H9 (cell line): ENCODE data around the gene CCDC159. TPM values are rescaled to one million over a fixed set of nuclear protein-coding genes. Genes with fewer than 3 reads are reported as not detected.

ENCODE experiments used
- DNase-seq: peaks from one replicate; pipeline ENCODE4 v3.0.0-alpha.2; 2017
- H2AFZ ChIP-seq: one replicate; pipeline ENCODE4 v1.6.1; 2013; ENCODE audit warnings: mild to moderate bottlenecking, low read length, control low read depth, moderate library complexity
- H2AK5ac ChIP-seq: 2 replicates; pipeline ENCODE4 v1.6.1; 2013; ENCODE audit warnings: low read length, control low read depth, mixed read lengths; ENCODE audit not compliant: insufficient read length
- H2BK120ac ChIP-seq: one replicate; pipeline ENCODE4 v1.6.1; 2013; ENCODE audit warnings: low read depth, mild to moderate bottlenecking, low read length, control low read depth, inconsistent platforms; ENCODE audit not compliant: poor library complexity, severe bottlenecking
- H2BK12ac ChIP-seq: 2 replicates; pipeline ENCODE4 v1.6.1; 2013; ENCODE audit warnings: low read length, control low read depth, mixed read lengths, low read depth; ENCODE audit not compliant: insufficient read length
- H2BK15ac ChIP-seq: 2 replicates; pipeline ENCODE4 v1.6.1; 2013; ENCODE audit warnings: low read depth, low read length, control low read depth
- H2BK20ac ChIP-seq: one replicate; pipeline ENCODE4 v1.6.1; 2013; ENCODE audit warnings: low read depth, mild to moderate bottlenecking, low read length, control low read depth, inconsistent platforms; ENCODE audit not compliant: poor library complexity, severe bottlenecking
- H2BK5ac ChIP-seq: 2 replicates; pipeline ENCODE4 v1.6.1; 2013; ENCODE audit warnings: low read length, control low read depth, mixed read lengths; ENCODE audit not compliant: insufficient read length
- H3K14ac ChIP-seq: 2 replicates; pipeline ENCODE4 v1.6.1; 2013; ENCODE audit warnings: low read length, control low read depth; ENCODE audit not compliant: insufficient read depth
- H3K18ac ChIP-seq: 2 replicates; pipeline ENCODE4 v1.6.1; 2013; ENCODE audit warnings: low read depth, mild to moderate bottlenecking, mixed read lengths, low read length, control low read depth; ENCODE audit not compliant: insufficient read length
- H3K23ac ChIP-seq: 2 replicates; pipeline ENCODE4 v1.6.1; 2013; ENCODE audit warnings: low read length, control low read depth, mixed read lengths, low read depth; ENCODE audit not compliant: insufficient read length
- H3K23me2 ChIP-seq: 2 replicates; pipeline ENCODE4 v1.6.1; 2013; ENCODE audit warnings: low read depth, mild to moderate bottlenecking, mixed read lengths, low read length, control low read depth; ENCODE audit not compliant: insufficient read length, poor library complexity, severe bottlenecking
- H3K27ac ChIP-seq: 2 replicates; pipeline ENCODE4 v1.5.1; 2013; ENCODE audit warnings: low read length, control low read depth, mixed read lengths, low read depth; ENCODE audit not compliant: insufficient read length
- H3K27me3 ChIP-seq: 2 replicates; pipeline ENCODE4 v1.6.1; 2013; ENCODE audit warnings: low read length, control low read depth, inconsistent platforms; ENCODE audit not compliant: insufficient read depth
- H3K4ac ChIP-seq: 2 replicates; pipeline ENCODE4 v1.6.1; 2013; ENCODE audit warnings: low read depth, mild to moderate bottlenecking, control low read depth, inconsistent platforms, low read length, moderate library complexity
- H3K4me1 ChIP-seq: 2 replicates; pipeline ENCODE4 v1.6.1; 2013; ENCODE audit warnings: low read length, control low read depth, inconsistent platforms; ENCODE audit not compliant: insufficient read depth
- H3K4me2 ChIP-seq: 2 replicates; pipeline ENCODE4 v1.6.1; 2013; ENCODE audit warnings: low read length, control low read depth, mixed read lengths; ENCODE audit not compliant: insufficient read length, insufficient read depth
- H3K56ac ChIP-seq: 2 replicates; pipeline ENCODE4 v1.6.1; 2013; ENCODE audit warnings: low read depth, mild to moderate bottlenecking, mixed read lengths, low read length, control low read depth; ENCODE audit not compliant: insufficient read length
- H3K79me1 ChIP-seq: 2 replicates; pipeline ENCODE4 v1.6.1; 2013; ENCODE audit warnings: low read depth, mild to moderate bottlenecking, moderate library complexity, low read length, control low read depth, inconsistent platforms; ENCODE audit not compliant: insufficient read depth, poor library complexity, severe bottlenecking
- H3K79me2 ChIP-seq: 2 replicates; pipeline ENCODE4 v1.6.1; 2013; ENCODE audit warnings: low read length, control low read depth, inconsistent platforms; ENCODE audit not compliant: insufficient read depth
- H3K9ac ChIP-seq: 2 replicates; pipeline ENCODE4 v1.6.1; 2013; ENCODE audit warnings: low read length, control low read depth, mixed read lengths; ENCODE audit not compliant: insufficient read length; ENCODE audit errors: extremely low read depth
- H3K9me3 ChIP-seq: one replicate; pipeline ENCODE4 v1.6.1; 2013; ENCODE audit warnings: low read depth, low read length, inconsistent platforms; ENCODE audit not compliant: control insufficient read depth
- H3T11ph ChIP-seq: one replicate; pipeline ENCODE4 v1.6.1; 2013; ENCODE audit warnings: mild to moderate bottlenecking, low read length, control low read depth, inconsistent platforms
- H4K20me1 ChIP-seq: one replicate; pipeline ENCODE4 v1.6.1; 2013; ENCODE audit not compliant: control insufficient read depth, insufficient read length, insufficient read depth
- H4K5ac ChIP-seq: 2 replicates; pipeline ENCODE4 v1.6.1; 2013; ENCODE audit warnings: low read depth, mild to moderate bottlenecking, mixed read lengths, low read length, control low read depth; ENCODE audit not compliant: insufficient read length
- H4K8ac ChIP-seq: replicated peaks from 2 replicates; pipeline ENCODE4 v1.6.1; 2013; ENCODE audit warnings: low read length, control low read depth, mixed read lengths, low read depth; ENCODE audit not compliant: insufficient read length
- H4K91ac ChIP-seq: 2 replicates; pipeline ENCODE4 v1.6.1; 2013; ENCODE audit warnings: low read depth, mild to moderate bottlenecking, moderate library complexity, mixed read lengths, low read length, control low read depth; ENCODE audit not compliant: insufficient read length
- H3K27ac Mint-ChIP-seq, 3 experiments: 2 replicates in 2 of 3; 3 replicates in 1 of 3; pipeline ENCODE4 v1.8.0; 2020 to 2021; ENCODE audit warnings: mixed read lengths in 3 of 3, mild to moderate bottlenecking in 1 of 3, moderate library complexity in 1 of 3
- H3K27me3 Mint-ChIP-seq: 2 replicates; pipeline ENCODE4 v1.8.0; 2021; ENCODE audit warnings: low read depth, mild to moderate bottlenecking, moderate library complexity, mixed read lengths
- H3K36me3 Mint-ChIP-seq, 3 experiments: 2 replicates in 2 of 3; 3 replicates in 1 of 3; pipeline ENCODE4 v1.8.0; 2020 to 2021; ENCODE audit warnings: low read depth in 3 of 3, mixed read lengths in 3 of 3; ENCODE audit not compliant: insufficient read depth in 1 of 3
- H3K4me1 Mint-ChIP-seq, 2 experiments: 2 replicates each; pipeline ENCODE4 v1.8.0; 2020; ENCODE audit warnings: mixed read lengths in 2 of 2
- H3K4me3 Mint-ChIP-seq, 2 experiments: 2 replicates in 1 of 2; 3 replicates in 1 of 2; pipeline ENCODE4 v1.8.0; 2020 to 2021; ENCODE audit warnings: mild to moderate bottlenecking in 2 of 2, mixed read lengths in 2 of 2, moderate library complexity in 1 of 2
- H3K9me3 Mint-ChIP-seq, 2 experiments: 2 replicates in 1 of 2; 3 replicates in 1 of 2; pipeline ENCODE4 v1.8.0; 2020; ENCODE audit warnings: mild to moderate bottlenecking in 2 of 2, mixed read lengths in 2 of 2, moderate library complexity in 1 of 2
- WGBS: extraction: QIAGEN DNeasy Blood & Tissue Kit; methylation state at CpG from one replicate; pipeline ENCODE4 v1.1.7; 2013; ENCODE audit warnings: missing lambda C conversion rate, low lambda C conversion rate, mixed read lengths; ENCODE audit not compliant: insufficient read length; ENCODE audit errors: extremely low coverage; 5-methylcytosine and 5-hydroxymethylcytosine counted together
- total RNA-seq: library from RNA; stranded (reverse); gene quantifications from 2 replicates; pipeline ENCODE4 v1.2.1, GENCODE V29; 2021
- TF ChIP-seq, protein P1 (sequence below): fragments of 200-600 bp; sonication (generic); conservative IDR thresholded peaks from 3 replicates; pipeline ENCODE4 v1.8.0; 2021; ENCODE audit warnings: antibody characterized with exemption, mild to moderate bottlenecking

Gene CCDC159
- total RNA-seq, 1 experiment from 2014 or later, result 5.7 TPM

GRCh38 chr19:11382898-11383705 is 36.8 kb downstream of the CCDC159 start:
- Histone ChIP-seq H2BK12ac (no peak overlapping the region), H2AFZ (no peak overlapping the region)

More at GRCh38 chr19:11382898-11383705, 36.8 kb downstream of the CCDC159 start:
- Histone ChIP-seq H2BK15ac (no peak overlapping the region), H3K27me3 (no peaks in the 10 kb centered on the region), H3K9ac (no peak overlapping the region), H3K14ac (no peak overlapping the region), H2AK5ac (no peak overlapping the region), H3K79me1 (no peaks in the 10 kb centered on the region), H2BK5ac (no peak overlapping the region), H3K23me2 (peaks cover 18% of the 10 kb centered on the region), H3K4me2 (peak overlapping the region; percentile 86), H4K20me1 (peaks cover 4% of the 10 kb centered on the region), H3K18ac (no peak overlapping the region), H2BK20ac (no peak overlapping the region), H3T11ph (no peak overlapping the region), H4K8ac (no peak overlapping the region), H3K9me3 (no peaks in the 10 kb centered on the region), H3K4ac (no peak overlapping the region), H3K27ac (no peak overlapping the region), H4K91ac (no peak overlapping the region), H3K4me1 (no peaks in the 10 kb centered on the region), H3K23ac (no peak overlapping the region), H4K5ac (no peak overlapping the region), H2BK120ac (no peak overlapping the region), H3K56ac (no peak overlapping the region), H3K79me2 (no peaks in the 10 kb centered on the region)
- TF ChIP-seq, protein P1, sequence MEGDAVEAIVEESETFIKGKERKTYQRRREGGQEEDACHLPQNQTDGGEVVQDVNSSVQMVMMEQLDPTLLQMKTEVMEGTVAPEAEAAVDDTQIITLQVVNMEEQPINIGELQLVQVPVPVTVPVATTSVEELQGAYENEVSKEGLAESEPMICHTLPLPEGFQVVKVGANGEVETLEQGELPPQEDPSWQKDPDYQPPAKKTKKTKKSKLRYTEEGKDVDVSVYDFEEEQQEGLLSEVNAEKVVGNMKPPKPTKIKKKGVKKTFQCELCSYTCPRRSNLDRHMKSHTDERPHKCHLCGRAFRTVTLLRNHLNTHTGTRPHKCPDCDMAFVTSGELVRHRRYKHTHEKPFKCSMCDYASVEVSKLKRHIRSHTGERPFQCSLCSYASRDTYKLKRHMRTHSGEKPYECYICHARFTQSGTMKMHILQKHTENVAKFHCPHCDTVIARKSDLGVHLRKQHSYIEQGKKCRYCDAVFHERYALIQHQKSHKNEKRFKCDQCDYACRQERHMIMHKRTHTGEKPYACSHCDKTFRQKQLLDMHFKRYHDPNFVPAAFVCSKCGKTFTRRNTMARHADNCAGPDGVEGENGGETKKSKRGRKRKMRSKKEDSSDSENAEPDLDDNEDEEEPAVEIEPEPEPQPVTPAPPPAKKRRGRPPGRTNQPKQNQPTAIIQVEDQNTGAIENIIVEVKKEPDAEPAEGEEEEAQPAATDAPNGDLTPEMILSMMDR, result peak; percentile 95
- peaks cover 1 to 8% (median 5%) of the 10 kb centered on the region in 3 experiments; a peak in 6 of 7 replicates for H3K36me3 Mint-ChIP-seq
- no peaks in the 10 kb centered on the region for H3K9me3 Mint-ChIP-seq
- WGBS, result no CpG with 5 or more reads among the region's 65 CpGs
- peak; percentile 87 for DNase-seq
- peak overlapping the region; percentile 92 to 95 for H3K4me3 Mint-ChIP-seq
- H3K27ac Mint-ChIP-seq, result peak overlapping the region in 2 of 3 experiments; percentile 79 to 84; a peak in 4 of 7 replicates
- H3K27me3 Mint-ChIP-seq, result peaks cover 2% of the 10 kb centered on the region; the same call in 1 of the 2 replicates
- peaks cover 9 to 26% of the 10 kb centered on the region in 2 experiments for H3K4me1 Mint-ChIP-seq
